ENCODE results near the gene AIF1.

DNA sequence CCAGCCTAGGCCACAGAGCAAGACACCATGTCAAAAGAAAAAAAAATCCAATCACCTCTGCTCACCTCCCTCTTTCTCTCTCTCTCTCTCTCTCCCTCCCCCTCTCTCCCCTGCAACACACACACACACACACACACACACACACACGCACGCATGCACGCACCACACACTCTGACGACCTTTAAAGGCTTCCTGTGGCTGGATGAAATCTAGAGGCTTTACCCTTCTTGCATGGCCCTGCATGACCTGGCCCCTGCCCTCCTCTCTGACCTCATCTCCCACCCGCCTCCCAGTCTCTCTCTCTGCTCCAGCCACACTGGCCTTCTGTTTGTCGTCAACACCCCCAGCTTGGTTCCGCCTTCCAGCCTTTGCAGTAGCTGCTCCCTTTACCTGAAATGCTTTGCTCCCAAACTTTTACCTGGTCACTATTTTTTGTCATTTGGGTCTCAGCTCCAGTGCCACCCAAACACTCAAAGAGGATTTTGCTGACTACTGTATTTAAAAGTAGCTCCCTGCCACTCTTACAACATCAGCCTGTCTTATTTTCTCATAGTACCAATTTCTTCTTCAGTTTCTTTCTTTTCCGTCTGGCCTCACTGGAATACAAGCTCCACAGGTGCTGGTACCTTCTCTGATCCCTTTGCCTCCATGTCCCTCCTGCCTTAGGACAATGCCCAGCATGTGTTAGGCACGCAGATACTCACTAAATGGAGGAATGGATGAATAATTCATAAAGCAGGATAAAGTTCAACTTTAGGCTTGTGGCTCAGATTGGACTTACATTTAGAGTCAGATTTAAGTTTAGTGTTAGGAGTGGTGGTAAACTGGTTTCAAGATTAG lies 47.3 kb upstream of the AIF1 start:
- TF ChIP-seq, protein P1, sequence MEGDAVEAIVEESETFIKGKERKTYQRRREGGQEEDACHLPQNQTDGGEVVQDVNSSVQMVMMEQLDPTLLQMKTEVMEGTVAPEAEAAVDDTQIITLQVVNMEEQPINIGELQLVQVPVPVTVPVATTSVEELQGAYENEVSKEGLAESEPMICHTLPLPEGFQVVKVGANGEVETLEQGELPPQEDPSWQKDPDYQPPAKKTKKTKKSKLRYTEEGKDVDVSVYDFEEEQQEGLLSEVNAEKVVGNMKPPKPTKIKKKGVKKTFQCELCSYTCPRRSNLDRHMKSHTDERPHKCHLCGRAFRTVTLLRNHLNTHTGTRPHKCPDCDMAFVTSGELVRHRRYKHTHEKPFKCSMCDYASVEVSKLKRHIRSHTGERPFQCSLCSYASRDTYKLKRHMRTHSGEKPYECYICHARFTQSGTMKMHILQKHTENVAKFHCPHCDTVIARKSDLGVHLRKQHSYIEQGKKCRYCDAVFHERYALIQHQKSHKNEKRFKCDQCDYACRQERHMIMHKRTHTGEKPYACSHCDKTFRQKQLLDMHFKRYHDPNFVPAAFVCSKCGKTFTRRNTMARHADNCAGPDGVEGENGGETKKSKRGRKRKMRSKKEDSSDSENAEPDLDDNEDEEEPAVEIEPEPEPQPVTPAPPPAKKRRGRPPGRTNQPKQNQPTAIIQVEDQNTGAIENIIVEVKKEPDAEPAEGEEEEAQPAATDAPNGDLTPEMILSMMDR (conservative IDR thresholded peaks at IDR 0.05; ENCODE audit: low read length): no peak
- TF ChIP-seq EZH2phosphoT487 (IDR thresholded peaks at IDR 0.05; ENCODE audit: borderline replicate concordance, low read depth, low read length): no peak

All from OCI-LY7 (cell line).